ENCODE results near the gene PDCD5.

- TF ChIP-seq CTCF (IDR thresholded peaks at IDR 0.05) (no peak), POLR2A (IDR thresholded peaks at IDR 0.05) (no peak)
These were observed 25.3 kb downstream of the PDCD5 start for GRCh38 chr19:32606289-32606688.

Measured in heart left ventricle (tissue), 13 donors.